Measurements from ENCODE around the gene P2RX4.
"Not testable (repeated sequence)": the region's sequence is repeated elsewhere in the genome, so short reads cannot be mapped to it uniquely, and the experiment has no call there.

Gene P2RX4

DNA sequence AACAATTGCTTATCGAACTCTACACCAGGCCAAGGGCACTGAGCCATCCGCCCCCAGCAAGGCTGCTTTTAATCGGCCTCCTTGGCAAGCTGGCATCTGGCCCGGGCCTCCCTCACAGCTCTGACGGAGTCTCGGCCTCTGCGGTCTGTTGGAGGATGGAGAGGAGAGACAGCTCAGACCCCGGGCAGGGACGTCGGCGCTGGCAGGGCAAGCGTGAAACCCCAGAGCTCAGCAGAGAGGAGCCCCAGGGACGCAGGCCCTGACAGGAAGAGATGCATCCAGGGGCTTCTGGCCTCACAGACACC is 69.1 kb downstream of the P2RX4 start:
- Histone ChIP-seq H3K4me1 (ENCODE audit: control insufficient read depth, insufficient read depth, low read length) (peaks cover 16% of the 10 kb centered on the region), H3K27me3 (ENCODE audit: control insufficient read depth in 1 of 2, insufficient read depth in 2 of 2, low read length in 2 of 2) (no peaks in the 10 kb centered on the region), H3K9ac (ENCODE audit: low read length in 2 of 2) (no peak overlapping the region), H3K27ac (ENCODE audit: low read length) (peak overlapping the region; percentile 6), H3K9me3 (ENCODE audit: control insufficient read depth in 2 of 2, low read length in 2 of 2) (no peaks in the 10 kb centered on the region), H3K36me3 (ENCODE audit: control insufficient read depth in 2 of 2, insufficient read depth in 2 of 2, low read length in 2 of 2) (peaks cover 2 to 3% of the 10 kb centered on the region in 2 donors), H3K4me3 (ENCODE audit: low read length in 2 of 2) (no peak overlapping the region)

DNA sequence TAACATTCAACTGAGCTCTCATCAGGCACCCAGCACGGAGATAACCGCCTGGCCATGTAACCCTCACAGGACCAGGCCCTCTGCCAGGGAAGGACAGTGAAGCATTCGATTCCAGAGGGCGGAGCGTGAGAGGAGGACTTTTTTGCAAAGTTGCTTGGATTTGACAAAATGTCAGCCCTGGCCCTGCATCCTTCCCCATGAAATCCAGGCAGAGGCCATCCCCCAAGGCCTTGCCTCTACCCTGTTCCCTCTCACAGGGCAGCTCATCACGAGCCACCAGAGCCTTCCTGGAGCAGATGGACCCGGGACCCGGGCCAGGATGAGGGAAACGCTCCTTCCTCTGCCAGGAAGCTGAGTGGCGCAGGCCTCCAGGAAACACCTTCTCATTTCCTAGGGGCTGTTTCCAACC is 69.6 kb downstream of the P2RX4 start:
- Histone ChIP-seq H3K36me3 (ENCODE audit: control insufficient read depth in 2 of 2, insufficient read depth in 2 of 2, low read length in 2 of 2) (peaks cover 0 to 3% of the 10 kb centered on the region in 2 donors), H3K4me1 (ENCODE audit: control insufficient read depth, insufficient read depth, low read length) (peaks cover 17% of the 10 kb centered on the region), H3K4me3 (ENCODE audit: low read length in 2 of 2) (no peak overlapping the region), H3K9ac (ENCODE audit: low read length in 2 of 2) (no peak overlapping the region), H3K27ac (ENCODE audit: low read length) (peak overlapping the region; percentile 6), H3K27me3 (ENCODE audit: control insufficient read depth in 1 of 2, insufficient read depth in 2 of 2, low read length in 2 of 2) (no peaks in the 10 kb centered on the region), H3K9me3 (ENCODE audit: control insufficient read depth in 2 of 2, low read length in 2 of 2) (no peaks in the 10 kb centered on the region)

DNA sequence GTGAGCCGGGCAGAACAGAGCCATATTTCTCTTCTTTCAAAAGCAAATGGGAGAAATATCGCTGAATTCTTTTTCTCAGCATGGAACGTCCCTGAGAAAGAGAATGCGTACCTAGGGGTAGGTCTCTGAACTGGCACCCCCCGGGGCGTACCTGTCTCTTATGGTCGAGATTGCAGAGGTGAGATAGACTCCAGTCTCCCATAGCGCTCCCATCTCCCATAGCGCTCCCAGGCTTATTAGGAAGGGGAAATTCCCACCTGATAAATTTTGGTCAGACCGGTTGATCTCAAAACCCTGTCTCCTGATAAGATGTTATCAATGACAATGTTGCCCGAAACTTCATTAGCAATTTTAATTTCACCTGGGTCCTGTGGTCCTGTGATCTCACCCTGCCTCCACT is 70.6 kb downstream of the P2RX4 start:
- not testable (repeated sequence) for H3K9ac ChIP-seq (ENCODE audit: low read length in 2 of 2); H3K27me3 ChIP-seq (ENCODE audit: control insufficient read depth in 1 of 2, insufficient read depth in 2 of 2, low read length in 2 of 2)

DNA sequence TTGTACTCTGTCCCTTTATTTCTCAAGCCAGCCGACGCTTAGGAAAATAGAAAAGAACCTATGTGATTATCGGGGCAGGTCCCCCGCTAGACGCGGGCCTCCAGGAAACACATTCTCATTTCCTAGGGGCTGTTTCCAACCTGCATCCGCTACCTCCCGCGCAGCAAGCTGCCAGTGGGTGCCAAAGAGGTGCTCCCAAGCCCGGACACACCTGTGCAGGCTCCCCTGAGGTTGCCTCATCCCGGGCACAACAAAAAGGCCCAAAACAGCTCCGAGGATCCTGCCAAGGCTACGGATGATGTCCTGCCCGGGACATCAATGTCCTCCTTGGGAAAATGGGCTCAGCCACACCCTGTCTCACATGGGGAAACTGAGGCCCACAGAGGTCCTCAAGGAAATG is 71.2 kb downstream of the P2RX4 start:
- H3K36me3 ChIP-seq (ENCODE audit: control insufficient read depth in 2 of 2, insufficient read depth in 2 of 2, low read length in 2 of 2); H3K27me3 ChIP-seq (ENCODE audit: control insufficient read depth in 1 of 2, insufficient read depth in 2 of 2, low read length in 2 of 2); H3K9ac ChIP-seq (ENCODE audit: low read length in 2 of 2); H3K4me3 ChIP-seq (ENCODE audit: low read length in 2 of 2); H3K27ac ChIP-seq (ENCODE audit: low read length); H3K9me3 ChIP-seq (ENCODE audit: control insufficient read depth in 2 of 2, low read length in 2 of 2): not testable (repeated sequence)
- peaks cover 20% of the 10 kb centered on the region for H3K4me1 ChIP-seq (ENCODE audit: control insufficient read depth, insufficient read depth, low read length)

More for the DNA sequence above, 70.6 kb downstream of the P2RX4 start:
- not testable (repeated sequence) for H3K9me3 ChIP-seq (ENCODE audit: control insufficient read depth in 2 of 2, low read length in 2 of 2); H3K36me3 ChIP-seq (ENCODE audit: control insufficient read depth in 2 of 2, insufficient read depth in 2 of 2, low read length in 2 of 2); H3K4me3 ChIP-seq (ENCODE audit: low read length in 2 of 2); H3K27ac ChIP-seq (ENCODE audit: low read length)
- H3K4me1 ChIP-seq (ENCODE audit: control insufficient read depth, insufficient read depth, low read length) = peaks cover 20% of the 10 kb centered on the region

DNA sequence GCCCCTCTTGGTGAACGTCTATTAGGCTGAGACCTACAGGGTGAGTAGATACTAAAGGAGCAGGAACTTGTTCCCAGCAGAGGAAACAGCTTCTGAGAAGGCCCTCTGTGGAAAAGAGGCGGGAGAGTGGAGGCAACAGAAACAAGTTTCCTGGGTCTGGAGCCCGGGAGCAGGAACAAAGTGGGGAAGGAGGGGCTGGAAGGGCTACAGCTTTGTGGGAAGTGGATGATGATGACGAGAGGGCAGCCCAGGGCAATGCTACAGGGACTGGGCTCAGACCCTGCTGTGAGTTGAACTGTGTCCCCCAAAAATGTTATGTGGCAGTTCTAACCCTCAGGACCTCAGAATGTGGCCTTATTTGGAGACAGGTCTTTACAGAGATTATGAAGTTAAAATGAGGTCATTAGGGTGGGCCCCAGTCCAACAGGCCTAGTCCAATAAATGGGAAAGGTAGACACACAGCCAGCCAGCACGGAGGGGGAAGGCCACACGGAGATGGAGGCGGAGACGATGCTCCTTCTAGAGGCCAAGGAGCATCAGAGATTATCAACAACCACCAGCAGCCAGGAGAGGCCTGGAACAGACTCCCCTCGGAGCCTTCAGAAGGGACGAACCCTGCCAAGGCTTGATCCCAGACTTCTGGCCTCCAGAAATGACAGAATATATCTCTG is 72.3 kb downstream of the P2RX4 start:
- Histone ChIP-seq H3K27me3 (ENCODE audit: control insufficient read depth in 1 of 2, insufficient read depth in 2 of 2, low read length in 2 of 2) (no peaks in the 10 kb centered on the region), H3K4me1 (ENCODE audit: control insufficient read depth, insufficient read depth, low read length) (peaks cover 20% of the 10 kb centered on the region), H3K36me3 (ENCODE audit: control insufficient read depth in 2 of 2, insufficient read depth in 2 of 2, low read length in 2 of 2) (peaks cover 0 to 3% of the 10 kb centered on the region in 2 donors), H3K9ac (ENCODE audit: low read length in 2 of 2) (no peak overlapping the region), H3K4me3 (ENCODE audit: low read length in 2 of 2) (no peak overlapping the region), H3K9me3 (ENCODE audit: control insufficient read depth in 2 of 2, low read length in 2 of 2) (no peaks in the 10 kb centered on the region), H3K27ac (ENCODE audit: low read length) (peak overlapping the region; percentile 24)

DNA sequence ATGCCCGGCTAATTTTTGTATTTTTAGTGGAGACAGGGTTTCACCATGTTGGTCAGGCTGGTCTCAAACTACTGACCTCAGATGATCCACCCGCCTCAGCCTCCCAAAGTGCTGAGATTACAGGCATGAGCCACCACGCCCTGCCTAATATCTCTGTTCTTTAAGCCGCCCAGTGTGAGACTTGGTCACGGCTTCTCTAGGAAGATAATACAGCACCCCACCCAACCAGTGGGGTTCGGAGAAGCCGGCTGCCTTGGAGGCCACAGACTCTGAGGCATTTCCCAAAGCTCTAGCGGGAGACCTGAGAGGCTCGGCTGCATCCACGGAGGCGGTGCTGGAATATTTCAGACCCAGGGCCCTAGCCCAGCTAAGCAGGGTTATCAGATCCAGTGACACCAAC is 73.0 kb downstream of the P2RX4 start:
- not testable (repeated sequence) for H3K9ac ChIP-seq (ENCODE audit: low read length in 2 of 2); H3K27me3 ChIP-seq (ENCODE audit: control insufficient read depth in 1 of 2, insufficient read depth in 2 of 2, low read length in 2 of 2); H3K4me3 ChIP-seq (ENCODE audit: low read length in 2 of 2); H3K27ac ChIP-seq (ENCODE audit: low read length); H3K9me3 ChIP-seq (ENCODE audit: control insufficient read depth in 2 of 2, low read length in 2 of 2); H3K36me3 ChIP-seq (ENCODE audit: control insufficient read depth in 2 of 2, insufficient read depth in 2 of 2, low read length in 2 of 2)
- H3K4me1 ChIP-seq (ENCODE audit: control insufficient read depth, insufficient read depth, low read length) = peaks cover 20% of the 10 kb centered on the region

DNA sequence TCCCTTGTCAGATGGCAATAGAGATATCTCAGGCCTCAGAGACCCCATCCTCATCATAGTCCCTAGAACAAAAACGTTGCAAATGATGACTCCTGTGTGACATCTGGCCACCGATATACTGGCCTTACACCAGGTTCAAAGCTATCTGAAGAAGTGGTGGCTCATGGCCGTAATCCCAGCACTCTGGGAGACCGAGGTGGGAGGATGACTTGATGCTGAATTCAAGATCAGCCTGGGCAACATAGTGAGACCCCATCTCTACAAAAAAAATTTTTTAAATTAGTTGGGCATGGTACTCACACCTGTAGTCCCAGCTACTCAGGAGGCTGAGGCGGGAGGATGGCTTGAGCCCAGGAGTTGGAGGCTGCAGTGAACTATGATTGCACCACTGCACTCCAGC is 73.5 kb downstream of the P2RX4 start:
- no peaks in the 10 kb centered on the region for H3K9me3 ChIP-seq (ENCODE audit: control insufficient read depth in 2 of 2, low read length in 2 of 2)
- H3K4me3 ChIP-seq (ENCODE audit: low read length in 2 of 2) = no peak overlapping the region
- H3K27me3 ChIP-seq (ENCODE audit: control insufficient read depth in 1 of 2, insufficient read depth in 2 of 2, low read length in 2 of 2) = no peaks in the 10 kb centered on the region
- H3K4me1 ChIP-seq (ENCODE audit: control insufficient read depth, insufficient read depth, low read length) = peaks cover 22% of the 10 kb centered on the region
- H3K9ac ChIP-seq (ENCODE audit: low read length in 2 of 2) = no peak overlapping the region
- H3K36me3 ChIP-seq (ENCODE audit: control insufficient read depth in 2 of 2, insufficient read depth in 2 of 2, low read length in 2 of 2) = peaks cover 0 to 2% of the 10 kb centered on the region in 2 donors
- no peak overlapping the region for H3K27ac ChIP-seq (ENCODE audit: low read length)
